HFF-Myc (cell line): Measurements from ENCODE around the gene RPAP3.

Experiments
- DNase-seq: peaks from one replicate; pipeline ENCODE4 v3.0.0-alpha.2; 2011; ENCODE audit warnings: low read depth; ENCODE audit errors: extremely low read depth
- H3K4me3 ChIP-seq: replicated peaks from 2 replicates; pipeline ENCODE4 v1.5.1; 2011; ENCODE audit warnings: low read depth, mild to moderate bottlenecking, control low read depth, low read length
- CTCF ChIP-seq: IDR thresholded peaks from 2 replicates; pipeline ENCODE4 v1.5.1; 2012; ENCODE audit warnings: mild to moderate bottlenecking, low read depth, low read length, control low read depth; ENCODE audit errors: missing control alignments

The RPAP3 gene

GRCh38 chr12:47747596-47748506 lies 42.0 kb upstream of the RPAP3 start:
- DNase-seq = no peak
- no peak for TF ChIP-seq CTCF
- H3K4me3 ChIP-seq = no peak overlapping the region

DNA sequence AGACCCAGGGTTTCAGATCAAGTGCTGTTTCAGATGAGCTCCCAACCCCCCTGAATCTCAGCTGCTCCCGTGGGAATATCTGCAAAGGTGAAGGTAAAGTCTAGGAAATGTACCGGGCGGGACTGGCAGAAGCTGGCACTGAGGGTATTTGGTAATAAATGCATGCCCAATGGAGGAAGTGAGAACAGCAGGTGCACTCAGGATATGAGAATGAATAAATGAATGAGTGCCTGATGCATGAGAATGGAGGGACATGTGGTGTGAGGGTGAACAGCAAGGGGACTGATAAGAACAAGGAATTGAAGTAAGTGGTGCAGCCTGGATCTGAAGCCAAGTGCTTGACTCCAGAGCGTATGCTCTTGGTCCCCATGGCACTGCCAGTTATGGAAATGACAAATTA lies 41.3 kb upstream of the RPAP3 start:
- no peak overlapping the region for H3K4me3 ChIP-seq
- TF ChIP-seq CTCF = no peak
- DNase-seq = no peak

GRCh38 chr12:47746523-47746922 lies 40.7 kb upstream of the RPAP3 start:
- no peak for TF ChIP-seq CTCF
- no peak overlapping the region for H3K4me3 ChIP-seq
- DNase-seq = no peak

GRCh38 chr12:47746073-47746472 lies 40.2 kb upstream of the RPAP3 start:
- no peak overlapping the region for H3K4me3 ChIP-seq
- no peak for TF ChIP-seq CTCF
- no peak for DNase-seq

DNA sequence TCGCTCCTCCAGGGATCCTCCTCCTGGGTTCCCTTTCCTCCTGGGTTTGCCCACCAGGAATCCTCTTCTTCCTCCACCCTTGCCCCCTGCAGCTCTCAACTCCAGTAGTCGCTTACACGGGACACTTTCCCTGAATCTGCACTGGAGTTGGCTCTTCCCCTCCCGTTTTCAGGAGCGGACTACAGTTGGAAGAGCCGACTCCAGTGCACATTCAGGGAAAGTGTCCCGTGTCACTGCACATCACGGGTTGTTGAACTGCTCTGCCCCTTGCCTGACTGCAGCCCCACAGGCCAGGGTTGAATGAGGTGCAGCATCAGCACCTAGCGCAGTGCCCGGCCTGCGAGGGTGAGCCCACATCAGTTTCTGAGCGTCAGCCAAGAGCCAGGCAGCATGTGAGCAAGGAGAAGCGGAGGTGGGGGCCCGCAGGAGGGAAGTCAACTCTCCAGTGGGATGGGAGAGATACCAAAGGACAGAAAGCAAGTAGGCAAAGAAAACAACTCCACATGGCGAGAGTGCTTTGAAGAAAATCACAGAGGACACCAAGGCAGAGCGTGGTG lies 39.7 kb upstream of the RPAP3 start:
- TF ChIP-seq CTCF = no peak
- no peak overlapping the region for H3K4me3 ChIP-seq
- no peak for DNase-seq

DNA sequence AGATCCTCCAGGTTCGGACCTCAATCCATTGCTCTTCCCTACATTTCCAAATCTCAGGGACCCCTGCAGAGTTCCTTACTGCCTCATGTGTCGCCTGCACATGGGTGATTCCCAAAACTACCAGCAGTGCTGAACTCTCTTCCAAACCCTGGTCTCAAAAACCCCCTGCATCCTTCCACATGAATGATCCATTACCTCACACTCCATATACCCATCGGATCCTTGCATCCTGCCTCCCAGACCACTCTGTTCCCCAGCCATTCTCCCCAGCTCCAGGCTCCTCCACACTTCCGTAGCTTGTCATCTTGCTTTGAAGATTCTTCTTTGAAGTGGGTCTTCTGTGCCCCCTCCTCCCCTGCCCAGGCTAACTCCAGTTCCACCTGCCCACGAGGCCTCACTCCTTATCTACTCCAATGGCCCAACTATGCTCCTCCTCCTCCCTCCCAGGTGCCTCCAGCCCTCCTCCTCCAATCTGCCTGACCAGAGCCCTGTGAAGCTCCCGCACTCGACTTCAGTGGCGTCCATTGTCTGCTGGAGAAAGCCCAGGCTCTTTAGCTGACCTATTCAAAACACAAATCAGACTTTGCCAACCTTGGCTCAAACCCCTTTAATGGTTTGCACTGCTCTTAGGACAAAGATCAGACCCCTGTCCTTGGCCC lies 39.1 kb upstream of the RPAP3 start:
- TF ChIP-seq CTCF = no peak
- H3K4me3 ChIP-seq = no peak overlapping the region
- DNase-seq = no peak
